SH-SY5Y (cell line): Measurements from ENCODE around the gene TRIM59.

ENCODE experiments used
- GATA2 ChIP-seq: IDR thresholded peaks from 2 replicates; pipeline ENCODE4 v1.6.1; 2011; ENCODE audit warnings: mild to moderate bottlenecking, low read depth, low read length
- GATA3 ChIP-seq: IDR thresholded peaks from 2 replicates; pipeline ENCODE4 v1.6.1; 2011; ENCODE audit warnings: low read depth, mild to moderate bottlenecking, low read length, moderate library complexity

DNA sequence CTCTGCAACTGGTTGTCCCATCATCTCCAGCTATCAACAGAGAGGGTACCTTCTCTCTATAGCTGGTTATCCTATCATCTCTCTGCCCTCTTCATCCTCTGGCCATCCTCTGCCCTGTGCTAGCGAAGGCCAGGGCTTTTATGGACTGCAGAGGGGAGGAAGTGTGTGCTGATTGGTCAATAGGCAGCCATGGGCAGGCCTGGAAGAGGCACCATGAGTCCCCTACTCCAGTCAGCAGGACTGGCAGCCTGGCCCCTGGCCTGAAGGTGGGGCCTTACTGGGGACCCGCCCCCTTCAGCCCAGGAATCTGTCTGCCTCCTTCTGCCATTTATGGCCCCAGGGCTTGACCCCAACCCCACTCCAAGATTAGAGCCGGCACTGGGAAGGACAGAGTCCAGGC, 10.4 kb upstream of the TRIM59 start:
- TF ChIP-seq GATA3 (no peak), GATA2 (no peak)
